H1 (cell line): Measurements from ENCODE around the gene PTMA. TPM values are rescaled to one million over a fixed set of nuclear protein-coding genes. Genes with fewer than 3 reads are reported as not detected.

ENCODE experiments used
- CTCF ChIA-PET: fragments of 300-600 bp; sonication (Branson Sonifier 250); formaldehyde crosslinking; loops from one replicate; lab custom pipeline; 2021; ENCODE audit not compliant: partially characterized antibody; lab: Charles Lee
- POLR2A ChIA-PET: fragments of 300-600 bp; sonication (Branson Sonifier 250); formaldehyde crosslinking; loops from one replicate; lab custom pipeline; 2021; ENCODE audit warnings: inconsistent platforms; ENCODE audit not compliant: partially characterized antibody; lab: Charles Lee
- DNase-seq, 2 experiments: peaks; one replicate each; pipeline versions ENCODE4 v3.0.0 to v3.0.0-alpha.2; 2010 to 2022; ENCODE audit warnings: low spot score in 2 of 2, low read depth in 1 of 2, mixed read lengths in 1 of 2
- FAIRE-seq: peaks from 2 replicates; lab custom pipeline; 2011; peaks lifted over from hg19 to GRCh38; lab: Jason Lieb, UNC
- H2AFZ ChIP-seq: 2 replicates; pipeline ENCODE4 v1.8.1; 2012; ENCODE audit warnings: low read length, inconsistent platforms
- H2AK5ac ChIP-seq: 2 replicates; pipeline ENCODE4 v1.6.1; 2013; ENCODE audit warnings: low read depth, low read length
- H2BK120ac ChIP-seq: replicated peaks from 2 replicates; pipeline ENCODE3; 2013; ENCODE audit warnings: low read depth, low read length, inconsistent platforms
- H2BK12ac ChIP-seq: 2 replicates; pipeline ENCODE4 v1.6.1; 2013; ENCODE audit warnings: low read depth, low read length
- H2BK15ac ChIP-seq: 2 replicates; pipeline ENCODE4 v1.6.1; 2013; ENCODE audit warnings: low read length
- H2BK20ac ChIP-seq: 2 replicates; pipeline ENCODE4 v1.6.1; 2013; ENCODE audit warnings: low read length
- H2BK5ac ChIP-seq: 2 replicates; pipeline ENCODE4 v1.6.1; 2013; ENCODE audit warnings: low read depth, low read length
- H3K14ac ChIP-seq: 2 replicates; pipeline ENCODE4 v1.6.1; 2013; ENCODE audit warnings: inconsistent platforms; ENCODE audit not compliant: insufficient read length
- H3K18ac ChIP-seq: 2 replicates; pipeline ENCODE4 v1.6.1; 2013; ENCODE audit warnings: low read length; ENCODE audit errors: extremely low read depth
- H3K23ac ChIP-seq: 2 replicates; pipeline ENCODE4 v1.6.1; 2013; ENCODE audit warnings: inconsistent platforms; ENCODE audit not compliant: insufficient read length
- H3K23me2 ChIP-seq: 2 replicates; pipeline ENCODE4 v1.6.1; 2013; ENCODE audit warnings: low read depth, low read length
- H3K27ac ChIP-seq: 2 replicates; pipeline ENCODE4 v1.6.1; 2011; ENCODE audit warnings: low read depth, low read length, inconsistent platforms
- H3K27me3 ChIP-seq, 4 experiments: replicated peaks in 1 of 4; 1 replicate in 1 of 4; 2 replicates in 3 of 4; pipeline versions ENCODE4 v1.6.1 to v1.8.1; 2011 to 2013; ENCODE audit warnings: low read length in 3 of 4, mild to moderate bottlenecking in 3 of 4, inconsistent platforms in 2 of 4, mixed read lengths in 2 of 4, moderate library complexity in 1 of 4; ENCODE audit not compliant: control insufficient read depth in 3 of 4, insufficient read depth in 3 of 4; ENCODE audit errors: extremely low read depth in 1 of 4
- H3K36me3 ChIP-seq, 4 experiments: 2 replicates each; pipeline versions ENCODE4 v1.6.1 to v1.8.1; 2011 to 2013; ENCODE audit warnings: mild to moderate bottlenecking in 4 of 4, low read length in 3 of 4, moderate library complexity in 2 of 4, control low read depth in 1 of 4, inconsistent platforms in 1 of 4; ENCODE audit not compliant: insufficient read depth in 4 of 4, control insufficient read depth in 2 of 4
- H3K4ac ChIP-seq: replicated peaks from 2 replicates; pipeline ENCODE3; 2013; ENCODE audit warnings: low read length, low read depth, mixed read lengths, inconsistent platforms; ENCODE audit not compliant: insufficient read length
- H3K4me1 ChIP-seq, 4 experiments: replicated peaks in 1 of 4; 1 replicate in 1 of 4; 2 replicates in 3 of 4; pipeline versions ENCODE4 v1.6.1 to v1.8.1; 2011 to 2013; ENCODE audit warnings: low read length in 3 of 4, inconsistent platforms in 2 of 4, mixed read lengths in 1 of 4; ENCODE audit not compliant: insufficient read depth in 4 of 4, control insufficient read depth in 3 of 4
- H3K4me2 ChIP-seq, 2 experiments: 2 replicates each; pipeline versions ENCODE4 v1.6.1 to v1.8.1; 2011 to 2013; ENCODE audit warnings: low read depth in 2 of 2, low read length in 2 of 2, control low read depth in 1 of 2, inconsistent platforms in 1 of 2, mild to moderate bottlenecking in 1 of 2; ENCODE audit not compliant: insufficient read depth in 1 of 2
- H3K4me3 ChIP-seq, 4 experiments: fragments of 200-600, 300-600 bp in 1 of 4; sonication (generic), shearing (Covaris generic), sonication (Bioruptor Twin) in 1 of 4; 2 replicates each; pipeline versions ENCODE4 v1.5.1 to v1.8.1; 2011 to 2016; ENCODE audit warnings: low read length in 4 of 4, low read depth in 3 of 4, control low read depth in 2 of 4, inconsistent platforms in 2 of 4, mild to moderate bottlenecking in 2 of 4, mixed read lengths in 1 of 4, moderate library complexity in 1 of 4; ENCODE audit not compliant: insufficient read depth in 2 of 4; ENCODE audit errors: extremely low read depth in 1 of 4
- H3K56ac ChIP-seq: replicated peaks from 2 replicates; pipeline ENCODE3; 2013; ENCODE audit warnings: low read depth, mild to moderate bottlenecking, mixed read lengths, low read length, inconsistent platforms; ENCODE audit not compliant: insufficient read length
- H3K79me1 ChIP-seq: 2 replicates; pipeline ENCODE4 v1.6.1; 2013; ENCODE audit warnings: low read depth, low read length, control low read depth
- H3K79me2 ChIP-seq, 2 experiments: 2 replicates each; pipeline versions ENCODE4 v1.6.1 to v1.8.1; 2012 to 2013; ENCODE audit warnings: low read length in 2 of 2, mild to moderate bottlenecking in 2 of 2, inconsistent platforms in 1 of 2; ENCODE audit not compliant: insufficient read depth in 2 of 2, control insufficient read depth in 1 of 2
- H3K9ac ChIP-seq, 4 experiments: replicated peaks in 1 of 4; 1 replicate in 1 of 4; 2 replicates in 3 of 4; pipeline versions ENCODE4 v1.6.1 to v1.8.1; 2011 to 2013; ENCODE audit warnings: low read depth in 3 of 4, low read length in 3 of 4, control low read depth in 2 of 4, mild to moderate bottlenecking in 2 of 4, moderate library complexity in 2 of 4, inconsistent platforms in 1 of 4; ENCODE audit errors: extremely low read depth in 1 of 4
- H3K9me3 ChIP-seq, 2 experiments: 2 replicates each; pipeline versions ENCODE4 v1.6.1 to v1.8.1; 2012 to 2013; ENCODE audit warnings: mild to moderate bottlenecking in 2 of 2, moderate library complexity in 2 of 2, control low read depth in 1 of 2, inconsistent platforms in 1 of 2, low read depth in 1 of 2, low read length in 1 of 2, mixed read lengths in 1 of 2; ENCODE audit not compliant: insufficient read depth in 2 of 2
- H4K20me1 ChIP-seq, 2 experiments: replicated peaks in 1 of 2; 2 replicates each; pipeline versions ENCODE3 to v1.8.1; 2011 to 2013; ENCODE audit warnings: inconsistent platforms in 2 of 2, low read length in 2 of 2, mild to moderate bottlenecking in 1 of 2; ENCODE audit not compliant: insufficient read depth in 2 of 2, control insufficient read depth in 1 of 2
- H4K5ac ChIP-seq: 2 replicates; pipeline ENCODE4 v1.6.1; 2013; ENCODE audit warnings: low read length, low read depth, mixed read lengths, inconsistent platforms; ENCODE audit not compliant: insufficient read length
- H4K8ac ChIP-seq: 2 replicates; pipeline ENCODE4 v1.8.0; 2013; ENCODE audit warnings: mild to moderate bottlenecking, moderate library complexity, low read length, inconsistent platforms; ENCODE audit not compliant: insufficient read depth; ENCODE audit errors: extremely low read depth
- H4K91ac ChIP-seq: replicated peaks from 2 replicates; pipeline ENCODE3; 2013; ENCODE audit warnings: low read length, mixed read lengths, inconsistent platforms; ENCODE audit not compliant: insufficient read length
- CTCF ChIP-seq, 3 experiments: IDR thresholded peaks; 1 replicate in 2 of 3; 2 replicates in 1 of 3; pipeline versions ENCODE4 v1.5.1 to v1.6.1; 2011; ENCODE audit warnings: low read length in 3 of 3, mild to moderate bottlenecking in 3 of 3, inconsistent platforms in 2 of 3, low read depth in 1 of 3, moderate library complexity in 1 of 3; ENCODE audit not compliant: insufficient read depth in 1 of 3; ENCODE audit errors: control extremely low read depth in 1 of 3
- EZH2 ChIP-seq: fragments of 200-600 bp; sonication (generic); IDR thresholded peaks from 2 replicates; pipeline ENCODE4 v1.7.1; 2012; ENCODE audit warnings: low read depth, mild to moderate bottlenecking, moderate library complexity, low read length, inconsistent platforms; ENCODE audit not compliant: severe bottlenecking
- RAD21 ChIP-seq, 2 experiments: IDR thresholded peaks in 1 of 2; conservative IDR thresholded peaks in 1 of 2; 2 replicates each; pipeline ENCODE4 v1.6.1; 2011; ENCODE audit warnings: low read depth in 2 of 2, low read length in 2 of 2, improper control_type of control experiment in 1 of 2, inconsistent platforms in 1 of 2, mild to moderate bottlenecking in 1 of 2, moderate library complexity in 1 of 2
- SIN3A ChIP-seq, 2 experiments: IDR thresholded peaks in 1 of 2; conservative IDR thresholded peaks in 1 of 2; 2 replicates each; pipeline ENCODE4 v1.6.1; 2011 to 2012; ENCODE audit warnings: low read length in 2 of 2, improper control_type of control experiment in 1 of 2, low read depth in 1 of 2, mild to moderate bottlenecking in 1 of 2
- TAF7 ChIP-seq: optimal IDR thresholded peaks from 2 replicates; pipeline ENCODE3; 2011; ENCODE audit warnings: low read depth, mild to moderate bottlenecking, inconsistent platforms, low read length, moderate library complexity, borderline replicate concordance
- YY1 ChIP-seq: IDR thresholded peaks from 2 replicates; pipeline ENCODE4 v1.6.1; 2011; ENCODE audit warnings: low read depth, mild to moderate bottlenecking, low read length
- WGBS, 2 experiments: shearing (Covaris generic) in 1 of 2; methylation state at CpG; one replicate each; pipeline versions ENCODE4 v1.1.6 to v1.1.7; 2013 to 2015; ENCODE audit warnings: low lambda C conversion rate in 2 of 2, mixed read lengths in 2 of 2, inconsistent platforms in 1 of 2, low coverage in 1 of 2, missing lambda C conversion rate in 1 of 2; ENCODE audit not compliant: insufficient replicate concordance in 2 of 2, insufficient coverage in 1 of 2, insufficient read length in 1 of 2; ENCODE audit errors: extremely low coverage in 1 of 2, missing lambda C conversion rate in 1 of 2; 5-methylcytosine and 5-hydroxymethylcytosine counted together
- polyA plus RNA-seq, 7 experiments: library from polyadenylated mRNA; depleted of rRNA in 3 of 7; stranded (reverse) in 5 of 7; unstranded in 2 of 7; fragments of >200 nt in 5 of 7; fragments of 200-250 nt in 2 of 7; gene quantifications; 1 replicate in 5 of 7; 2 replicates in 1 of 7; 4 replicates in 1 of 7; pipeline versions ENCODE4 v1.2.1 to v1.2.3, GENCODE V29; 2011 to 2013; ENCODE audit warnings: missing spikeins in 2 of 7, mixed read lengths in 2 of 7
- total RNA-seq: library from RNA; stranded (reverse); fragmentation: NEBNext Ultra II Directional; extraction: Animal tissue kit (Norgen Biotek cat#: 25700); gene quantifications from 2 replicates; pipeline ENCODE4 v1.2.1, GENCODE V29; 2021

The PTMA gene
- total and polyA plus RNA-seq, 2 of the 8 experiments (the other 6 are each of a cell fraction or from before 2014, with no cell fraction given), result 683 to 2,680 TPM

DNA sequence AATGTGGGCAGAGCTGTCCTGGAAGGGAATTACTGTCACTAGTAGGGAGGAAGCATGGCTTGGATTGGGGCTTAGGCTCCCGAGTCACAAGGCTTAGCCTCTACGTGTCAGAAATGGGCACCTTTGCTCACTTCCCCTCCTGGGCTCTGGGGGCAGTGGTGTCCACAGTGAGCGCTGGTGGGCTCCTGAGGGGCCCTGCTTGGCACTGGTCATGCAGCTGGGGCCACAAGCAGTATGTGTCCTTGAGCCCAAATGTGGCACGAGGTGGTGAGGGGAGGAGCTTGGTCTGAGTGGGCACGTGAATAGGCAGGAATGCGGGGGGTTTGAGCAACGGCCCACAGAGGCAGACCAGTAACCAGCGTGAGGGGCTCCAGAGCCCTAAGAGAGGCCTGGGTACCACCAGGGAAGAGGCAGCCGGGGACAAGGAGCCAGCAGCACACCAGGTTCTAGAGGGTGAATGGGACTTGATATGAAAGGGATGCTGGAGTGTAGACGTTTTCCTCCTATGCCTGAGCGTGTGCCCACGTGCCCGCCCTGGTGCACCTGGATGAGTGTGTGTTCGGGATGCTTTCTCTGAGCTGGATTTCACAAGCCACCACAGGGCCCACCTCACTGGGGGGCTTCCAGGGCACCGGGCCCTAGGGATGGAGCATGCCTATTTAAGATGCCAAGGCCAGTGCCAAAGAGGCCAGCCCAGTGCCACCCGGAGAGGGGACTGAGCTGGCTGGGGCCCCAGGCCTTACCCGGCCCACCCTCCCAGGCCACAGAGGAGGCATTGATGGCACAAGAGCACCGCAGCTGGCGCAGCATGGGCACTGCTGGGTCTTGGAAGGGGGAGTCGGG lies 22.8 kb upstream of the PTMA start:
- Histone ChIP-seq H3K18ac (peak overlapping the region; percentile 98), H3K27ac (no peak overlapping the region), H4K20me1 (no peaks in the 10 kb centered on the region), H3K79me2 (no peaks in the 10 kb centered on the region), H3K4me3 (peak overlapping the region in 2 of 4 experiments; percentile 16 to 26; a peak in 3 of 8 replicates), H2BK12ac (peak overlapping the region; percentile 99; the same call in 1 of the 2 replicates), H3K23ac (no peak overlapping the region), H4K91ac (peak overlapping the region; percentile 90), H2BK15ac (peak overlapping the region; percentile 99), H2AK5ac (peak overlapping the region; percentile 93), H3K56ac (no peak overlapping the region), H3K23me2 (peaks cover 8% of the 10 kb centered on the region; the same call in 1 of the 2 replicates), H2BK120ac (peak overlapping the region; percentile 24), H2BK20ac (peak overlapping the region; percentile 98; the same call in 1 of the 2 replicates), H4K5ac (peak overlapping the region; percentile 23), H3K9ac (no peak overlapping the region), H3K79me1 (no peaks in the 10 kb centered on the region), H3K4ac (peak overlapping the region; percentile 40), H3K27me3 (no peaks in the 10 kb centered on the region), H2BK5ac (peak overlapping the region; percentile 28; the same call in 1 of the 2 replicates), H3K9me3 (no peaks in the 10 kb centered on the region), H3K14ac (no peak overlapping the region), H3K4me2 (peak overlapping the region; percentile 21 to 38), H2AFZ (no peak overlapping the region), H3K4me1 (peaks cover 4 to 47% (median 27%) of the 10 kb centered on the region in 4 experiments), H4K8ac (peak overlapping the region; percentile 36; the same call in 1 of the 2 replicates), H3K36me3 (no peaks in the 10 kb centered on the region)
- peak; percentile 7 for FAIRE-seq
- no peak for DNase-seq
- CTCF ChIA-PET, result interaction anchor here (0.8 to 31.4 kb wide), 20 partner anchors 9 to 129 kb away, joined by 3 to 555 read pairs (median 9); partner anchors contain the start of genes PDE6D and PTMA
- POLR2A ChIA-PET, result interaction anchor here (1.3 to 27.8 kb wide), 8 partner anchors 4 to 113 kb away, joined by 3 to 1080 read pairs (median 50); partner anchors contain the start of gene PTMA
- 79% methylated on average over 20 of the region's 20 CpGs; no CpG with 5 or more reads in 1 of the 2 experiments for WGBS, 2 experiments
- no peak for TF ChIP-seq EZH2
- TF ChIP-seq RAD21 (IDR thresholded peaks at IDR 0.05 in 1 of 2, conservative IDR thresholded peaks at IDR 0.05 in 1 of 2; ENCODE audit: low read depth in 2 of 2, low read length in 2 of 2), result peak; percentile 46 to 61
- TF ChIP-seq TAF7, result peak; percentile 45
- 0 out of 4 replicates have a peak, but pooled peaks of 1 of the 2 experiments have one; percentile 30 for TF ChIP-seq SIN3A (conservative IDR thresholded peaks at IDR 0.05 in 1 of 2, IDR thresholded peaks at IDR 0.05 in 1 of 2; ENCODE audit: low read depth in 1 of 2, low read length in 2 of 2)
- no peak for TF ChIP-seq YY1
- TF ChIP-seq CTCF (IDR thresholded peaks at IDR 0.05; ENCODE audit: control extremely low read depth in 1 of 3, insufficient read depth in 1 of 3, low read depth in 1 of 3, low read length in 3 of 3), result peak in 2 of 3 experiments; percentile 68 to 81; a peak in 3 of 4 replicates
